HepG2 (cell line): Measurements from ENCODE around the gene LRRC3. TPM values are rescaled to one million over a fixed set of nuclear protein-coding genes. Genes with fewer than 3 reads are reported as not detected.

Source experiments
- ATF3 ChIP-seq: sonication (generic); formaldehyde crosslinking; IDR thresholded peaks from 2 replicates; pipeline ENCODE4 v1.4.0; 2020; ENCODE audit warnings: missing genetic modification reagents
- ISX ChIP-seq: sonication (generic); formaldehyde crosslinking; conservative IDR thresholded peaks from 2 replicates; pipeline ENCODE4 v1.5.0; 2020; ENCODE audit warnings: missing genetic modification reagents
- MAX ChIP-seq: IDR thresholded peaks from 2 replicates; pipeline ENCODE4 v1.6.1; 2012; ENCODE audit warnings: inconsistent platforms
- PAXIP1 ChIP-seq: sonication (generic); formaldehyde crosslinking; conservative IDR thresholded peaks from 2 replicates; pipeline ENCODE4 v1.4.0; 2020; ENCODE audit warnings: mild to moderate bottlenecking, missing genetic modification reagents, moderate library complexity
- RBFOX2 ChIP-seq: fragments of 200-400 bp; formaldehyde crosslinking; IDR thresholded peaks from 2 replicates; pipeline ENCODE4 v1.6.1; 2017; ENCODE audit warnings: low read depth, mild to moderate bottlenecking, low read length
- SAP130 ChIP-seq: IDR thresholded peaks from 2 replicates; pipeline ENCODE4 v1.6.1; 2016; ENCODE audit warnings: low read depth
- THAP8 ChIP-seq: sonication (generic); formaldehyde crosslinking; IDR thresholded peaks from 2 replicates; pipeline ENCODE4 v1.5.1; 2020; ENCODE audit warnings: missing genetic modification reagents, mild to moderate bottlenecking, borderline replicate concordance
- THAP9 ChIP-seq: sonication (generic); formaldehyde crosslinking; IDR thresholded peaks from 2 replicates; pipeline ENCODE4; 2020; ENCODE audit warnings: missing genetic modification reagents, mild to moderate bottlenecking, borderline replicate concordance
- ZBTB4 ChIP-seq: sonication (generic); formaldehyde crosslinking; IDR thresholded peaks from 2 replicates; pipeline ENCODE4 v1.4.0; 2020; ENCODE audit warnings: missing genetic modification reagents, mild to moderate bottlenecking, borderline replicate concordance
- ZNF275 ChIP-seq: sonication (generic); formaldehyde crosslinking; IDR thresholded peaks from 2 replicates; pipeline ENCODE4 v1.8.0; 2022; ENCODE audit warnings: missing genetic modification reagents, mild to moderate bottlenecking, inconsistent platforms, borderline replicate concordance
- ZNF574 ChIP-seq: sonication (generic); formaldehyde crosslinking; IDR thresholded peaks from 2 replicates; pipeline ENCODE4 v1.4.0; 2020; ENCODE audit warnings: missing genetic modification reagents
- polyA plus RNA-seq, 8 experiments: library from polyadenylated mRNA; depleted of rRNA in 3 of 8; stranded (reverse) in 7 of 8; unstranded in 1 of 8; fragments of >200 nt; fragmentation: Illumina TruSeq in 4 of 8; extraction: Trizol in 4 of 8; gene quantifications; 2 replicates each; pipeline versions ENCODE4 v1.2.1 to v1.2.3, GENCODE V29; 2011 to 2016; ENCODE audit warnings: low read depth in 4 of 8, missing spikeins in 1 of 8, mixed read lengths in 1 of 8; ENCODE audit not compliant: insufficient read depth in 1 of 8
- total RNA-seq, 5 experiments: library from RNA; depleted of rRNA; stranded (reverse); fragments of >200 nt; fragmentation: Illumina TruSeq; extraction: Trizol; gene quantifications; 2 replicates each; pipeline ENCODE4 v1.2.3, GENCODE V29; 2016; ENCODE audit warnings: low read depth in 1 of 5

The LRRC3 gene
- total and polyA plus RNA-seq, 2 of the 13 experiments (the other 11 are each of a cell fraction or from before 2014, with no cell fraction given): 4.8 to 16.5 TPM

GRCh38 chr21:44485254-44485793, 30.0 kb downstream of the LRRC3 start (continued):
- TF ChIP-seq MAX (0 out of 2 replicates have a peak, but pooled peaks have one; percentile 10), PAXIP1 (CRISPR knock-in tag) (no peak), ZNF574 (CRISPR knock-in tag) (peak; percentile 8; the same call in 1 of the 2 replicates), RBFOX2 (peak; percentile 71; the same call in 1 of the 2 replicates), THAP8 (CRISPR knock-in tag) (0 out of 2 replicates have a peak, but pooled peaks have one; percentile 55), ZNF275 (CRISPR knock-in tag) (no peak), SAP130 (CRISPR knock-in tag) (peak; percentile 12; the same call in 1 of the 2 replicates), ISX (CRISPR knock-in tag) (no peak), THAP9 (0 out of 2 replicates have a peak, but pooled peaks have one; percentile 42), ZBTB4 (CRISPR knock-in tag) (peak; percentile 94; the same call in 1 of the 2 replicates), ATF3 (CRISPR knock-in tag) (0 out of 2 replicates have a peak, but pooled peaks have one; percentile 20)
